ENCODE measurements around the gene SLC25A29. TPM values are rescaled to one million over a fixed set of nuclear protein-coding genes. Genes with fewer than 3 reads are reported as not detected.

Gene SLC25A29
- total RNA-seq, 2 donors from 2014 or later: 21.9 to 27.8 TPM

GRCh38 chr14:100333827-100334226, 27.6 kb upstream of the SLC25A29 start:
- DNase-seq (peak in 1 of 2 donors; percentile 8), ATAC-seq (no peak)

GRCh38 chr14:100333311-100333710, 27.1 kb upstream of the SLC25A29 start:
- intact Hi-C loops (cut with DNase I, micrococcal nuclease): no loop called here
- no peak for ATAC-seq

More at GRCh38 chr14:100333827-100334226, 27.6 kb upstream of the SLC25A29 start:
- intact Hi-C loops (cut with DNase I, micrococcal nuclease): no loop called here

GRCh38 chr14:100332797-100333196, 26.6 kb upstream of the SLC25A29 start:
- DNase-seq (no peak), ATAC-seq (no peak)
- intact Hi-C loops (cut with DNase I, micrococcal nuclease): no loop called here

More at GRCh38 chr14:100333311-100333710, 27.1 kb upstream of the SLC25A29 start:
- no peak for DNase-seq

- ATAC-seq (no peak), DNase-seq (no peak)
- intact Hi-C loops (cut with DNase I, micrococcal nuclease): no loop called here
Observed at GRCh38 chr14:100332071-100332639, 25.9 kb upstream of the SLC25A29 start.

GRCh38 chr14:100330388-100330931, 24.2 kb upstream of the SLC25A29 start:
- ATAC-seq: no peak
- intact Hi-C loops (cut with DNase I, micrococcal nuclease): no loop called here

GRCh38 chr14:100330007-100330344, 23.7 kb upstream of the SLC25A29 start:
- DNase-seq: no peak
- intact Hi-C loops (cut with DNase I, micrococcal nuclease): no loop called here

More at GRCh38 chr14:100330388-100330931, 24.2 kb upstream of the SLC25A29 start:
- no peak for DNase-seq

GRCh38 chr14:100329233-100330006, 23.2 kb upstream of the SLC25A29 start:
- intact Hi-C loops (cut with DNase I, micrococcal nuclease): no loop called here
- no peak for ATAC-seq
- no peak for DNase-seq

More at GRCh38 chr14:100330007-100330344, 23.7 kb upstream of the SLC25A29 start:
- ATAC-seq: no peak

- DNase-seq (peak; percentile 62 to 70), ATAC-seq (peak; percentile 87)
- intact Hi-C loops (cut with DNase I, micrococcal nuclease): no loop called here
Observed at GRCh38 chr14:100328495-100329163, 22.4 kb upstream of the SLC25A29 start.

GRCh38 chr14:100327128-100327527, 20.9 kb upstream of the SLC25A29 start:
- intact Hi-C loops (cut with DNase I, micrococcal nuclease): no loop called here
- DNase-seq (no peak), ATAC-seq (no peak)

GRCh38 chr14:100325958-100326357, 19.7 kb upstream of the SLC25A29 start:
- ATAC-seq (no peak), DNase-seq (no peak)
- intact Hi-C loops (cut with DNase I, micrococcal nuclease): no loop called here

GRCh38 chr14:100325231-100325632, 19.0 kb upstream of the SLC25A29 start:
- ATAC-seq (peak; percentile 49), DNase-seq (no peak)
- intact Hi-C loops (cut with DNase I, micrococcal nuclease): no loop called here

GRCh38 chr14:100323942-100324307, 17.7 kb upstream of the SLC25A29 start:
- ATAC-seq (no peak), DNase-seq (no peak)
- intact Hi-C loops (cut with DNase I, micrococcal nuclease): no loop called here

GRCh38 chr14:100323121-100323941, 17.1 kb upstream of the SLC25A29 start, which contains the start of gene SLC25A47:
SLC25A47 (plus strand) TSS chr14:100323339; CDS start chr14:100323415, 76 bp downstream.
- intact Hi-C loops (cut with DNase I, micrococcal nuclease): no loop called here

GRCh38 chr14:100322138-100322957, 16.1 kb upstream of the SLC25A29 start:
- ATAC-seq: no peak
- intact Hi-C loops (cut with DNase I, micrococcal nuclease): no loop called here
- no peak for DNase-seq

More at GRCh38 chr14:100323121-100323941, 17.1 kb upstream of the SLC25A29 start, which contains the start of gene SLC25A47:
- no peak for ATAC-seq
- DNase-seq: no peak

GRCh38 chr14:100321473-100322137, 15.4 kb upstream of the SLC25A29 start:
- no peak for DNase-seq
- no peak for ATAC-seq
- intact Hi-C loops (cut with DNase I, micrococcal nuclease): no loop called here

GRCh38 chr14:100320157-100320856, 14.1 kb upstream of the SLC25A29 start:
- intact Hi-C loops (cut with DNase I, micrococcal nuclease): no loop called here
- DNase-seq (no peak), ATAC-seq (no peak)

Measured in left colon (tissue), 2 donors.